Endothelial cell of umbilical vein (primary cell): ENCODE results near the gene BIRC5. TPM values are rescaled to one million over a fixed set of nuclear protein-coding genes. Genes with fewer than 3 reads are reported as not detected.

Experiments
- BruUV-seq: library from RNA; stranded (reverse); fragments of 400-500 nt; replicated peaks from 2 replicates; lab custom pipeline; 2021; lab: Mats Ljungman, UMichigan
- CTCF ChIA-PET: fragments of 300-600, 350-600 bp; sonication (Branson Sonifier 250); formaldehyde crosslinking; loops from one replicate; lab custom pipeline; 2021; ENCODE audit warnings: antibody characterized with exemption, inconsistent platforms; lab: Charles Lee
- POLR2A ChIA-PET: fragments of 300-600, 350-600 bp; sonication (Branson Sonifier 250); formaldehyde crosslinking; loops from one replicate; lab custom pipeline; 2021; ENCODE audit warnings: antibody characterized with exemption, inconsistent platforms; lab: Charles Lee
- DNase-seq: peaks from one replicate; pipeline ENCODE4 v3.0.0-alpha.2; 2011; ENCODE audit warnings: low read depth, low spot score
- FAIRE-seq: peaks from 2 replicates; lab custom pipeline; 2011; peaks lifted over from hg19 to GRCh38; lab: Jason Lieb, UNC
- H2AFZ ChIP-seq: 2 replicates; pipeline ENCODE4 v1.6.0; 2012; ENCODE audit warnings: low read depth, low read length, control low read depth, inconsistent platforms
- H3K27ac ChIP-seq: 2 replicates; pipeline ENCODE4 v1.5.1; 2011; ENCODE audit warnings: low read depth, mild to moderate bottlenecking, control low read depth, low read length, moderate library complexity; ENCODE audit not compliant: insufficient read depth
- H3K27me3 ChIP-seq, 2 experiments: 2 replicates each; pipeline versions ENCODE4 v1.6.0 to v1.6.1; 2011; ENCODE audit warnings: low read length in 2 of 2, mixed read lengths in 1 of 2; ENCODE audit not compliant: control insufficient read depth in 2 of 2, insufficient read depth in 2 of 2
- H3K36me3 ChIP-seq, 2 experiments: 2 replicates in 1 of 2; 3 replicates in 1 of 2; pipeline ENCODE4 v1.5.1; 2011; ENCODE audit warnings: low read length in 2 of 2, mild to moderate bottlenecking in 1 of 2, moderate library complexity in 1 of 2; ENCODE audit not compliant: control insufficient read depth in 2 of 2, insufficient read depth in 2 of 2; ENCODE audit errors: extremely low read depth in 1 of 2
- H3K4me1 ChIP-seq: 3 replicates; pipeline ENCODE4 v1.5.1; 2011; ENCODE audit warnings: mild to moderate bottlenecking, low read length; ENCODE audit not compliant: control insufficient read depth, insufficient read depth; ENCODE audit errors: extremely low read depth
- H3K4me2 ChIP-seq: 2 replicates; pipeline ENCODE4 v1.6.1; 2011; ENCODE audit warnings: low read length, control low read depth, mixed read lengths; ENCODE audit not compliant: insufficient read depth
- H3K4me3 ChIP-seq, 3 experiments: fragments of 200-600 bp in 1 of 3; sonication (generic), shearing (Covaris generic) in 1 of 3; replicated peaks in 1 of 3; 2 replicates each; pipeline ENCODE4 v1.5.1; 2011 to 2016; ENCODE audit warnings: control low read depth in 3 of 3, low read length in 3 of 3, mild to moderate bottlenecking in 2 of 3, inconsistent platforms in 1 of 3, low read depth in 1 of 3, moderate library complexity in 1 of 3; ENCODE audit not compliant: insufficient read depth in 1 of 3
- H3K79me2 ChIP-seq: 2 replicates; pipeline ENCODE4 v1.6.0; 2012; ENCODE audit warnings: low read length, inconsistent platforms; ENCODE audit not compliant: control insufficient read depth, insufficient read depth
- H3K9ac ChIP-seq: replicated peaks from 2 replicates; pipeline ENCODE3; 2011; ENCODE audit warnings: low read length, control low read depth; ENCODE audit not compliant: insufficient read depth; ENCODE audit errors: extremely low read depth
- H3K9me1 ChIP-seq: replicated peaks from 3 replicates; pipeline ENCODE4 v1.6.0; 2011; ENCODE audit warnings: mild to moderate bottlenecking, low read length; ENCODE audit not compliant: control insufficient read depth, insufficient read depth; ENCODE audit errors: extremely low read depth
- H3K9me3 ChIP-seq: replicated peaks from 2 replicates; pipeline ENCODE4 v1.5.1; 2012; ENCODE audit warnings: low read length, inconsistent platforms; ENCODE audit not compliant: control insufficient read depth, insufficient read depth
- H4K20me1 ChIP-seq: replicated peaks from 2 replicates; pipeline ENCODE3; 2011; ENCODE audit warnings: mild to moderate bottlenecking, low read length; ENCODE audit not compliant: control insufficient read depth, insufficient read depth; ENCODE audit errors: extremely low read depth
- GATA2 ChIP-seq: IDR thresholded peaks from 2 replicates; pipeline ENCODE4 v1.7.0; 2011; ENCODE audit warnings: low read depth, mild to moderate bottlenecking, moderate library complexity, mixed read lengths, low read length; ENCODE audit not compliant: insufficient read length, insufficient read depth
- dilution Hi-C: fragments of 300-500 bp; cut with MboI; formaldehyde crosslinking; loops from one replicate; pipeline ENCODE4 v1.15.0; 2019; ENCODE audit warnings: low sequenced_read_pairs; ENCODE audit not compliant: extremely low pct_ligation_motif_present
- intact Hi-C: fragments of 100-400 bp; cut with micrococcal nuclease; formaldehyde crosslinking; loops from one replicate; pipeline ENCODE4 v1.10.0; 2022
- polyA plus RNA-seq, 4 experiments: library from polyadenylated mRNA; depleted of rRNA in 3 of 4; stranded (reverse) in 3 of 4; unstranded in 1 of 4; fragments of >200 nt; gene quantifications; 2 replicates each; pipeline versions ENCODE4 v1.2.1 to v1.2.3, GENCODE V29; 2011 to 2012; ENCODE audit warnings: missing spikeins in 1 of 4
- total RNA-seq: library from RNA; stranded (reverse); gene quantifications from 2 replicates; pipeline ENCODE4 v1.2.3, GENCODE V29; 2021
- TF ChIP-seq, protein P1 (sequence below), 2 donors: IDR thresholded peaks; 1 replicate in 1 of 2; 2 replicates in 1 of 2; pipeline ENCODE4 v1.5.1; 2011; ENCODE audit warnings: low read length in 2 of 2, mild to moderate bottlenecking in 2 of 2, moderate library complexity in 2 of 2, control low read depth in 1 of 2, inconsistent platforms in 1 of 2, low read depth in 1 of 2; ENCODE audit not compliant: insufficient read depth in 1 of 2; ENCODE audit errors: extremely low read depth in 1 of 2

BIRC5 gene
- total and polyA plus RNA-seq, 2 donors (not counting 3 experiments of a cell fraction or from before 2014, with no cell fraction given) = 32.8 to 74.6 TPM

DNA sequence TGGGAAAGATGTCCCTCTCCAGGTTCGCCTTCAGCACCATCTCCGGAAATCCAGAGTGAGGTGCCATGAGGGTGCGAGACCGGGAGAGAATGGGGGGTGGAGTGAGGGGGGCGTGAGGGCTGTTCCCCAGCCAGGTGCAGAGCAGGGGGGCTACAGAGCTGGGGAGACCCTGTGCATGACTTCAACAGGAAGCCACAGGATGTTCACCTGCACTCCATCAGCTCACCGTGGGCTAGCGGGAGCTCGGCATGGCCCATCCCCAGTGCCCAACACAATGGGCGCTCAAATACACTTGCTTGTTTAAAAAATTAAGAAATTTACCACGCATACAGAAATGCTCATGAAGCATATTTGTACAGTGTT, 45.1 kb downstream of the BIRC5 start:
- dilution Hi-C loops = no loop called here
- no peak overlapping the region for H3K27ac ChIP-seq
- H3K4me2 ChIP-seq = no peak overlapping the region
- DNase-seq (no peak), FAIRE-seq (no peak)
- H2AFZ ChIP-seq = no peak overlapping the region
- intact Hi-C loops = loop anchor here (10.0 kb wide), 1 partner anchor 446 kb away; no protein-coding TSS in a partner anchor
- H3K9me3 ChIP-seq = no peaks in the 10 kb centered on the region
- no peak overlapping the region for H3K4me3 ChIP-seq
- ChIA-PET POLR2A (interaction anchor here (0.6 kb wide), 1 partner anchor 32 kb away, joined by 3 read pairs; no protein-coding TSS in a partner anchor), CTCF (interaction anchor here (0.6 to 1.5 kb wide), 3 partner anchors 9 to 1242 kb away, joined by 3 to 7 read pairs (median 4); no protein-coding TSS in a partner anchor)
- no peak overlapping the region for H3K9ac ChIP-seq
- no peaks in the 10 kb centered on the region for H4K20me1 ChIP-seq
- H3K4me1 ChIP-seq = peaks cover 12% of the 10 kb centered on the region
- TF ChIP-seq, protein P1, sequence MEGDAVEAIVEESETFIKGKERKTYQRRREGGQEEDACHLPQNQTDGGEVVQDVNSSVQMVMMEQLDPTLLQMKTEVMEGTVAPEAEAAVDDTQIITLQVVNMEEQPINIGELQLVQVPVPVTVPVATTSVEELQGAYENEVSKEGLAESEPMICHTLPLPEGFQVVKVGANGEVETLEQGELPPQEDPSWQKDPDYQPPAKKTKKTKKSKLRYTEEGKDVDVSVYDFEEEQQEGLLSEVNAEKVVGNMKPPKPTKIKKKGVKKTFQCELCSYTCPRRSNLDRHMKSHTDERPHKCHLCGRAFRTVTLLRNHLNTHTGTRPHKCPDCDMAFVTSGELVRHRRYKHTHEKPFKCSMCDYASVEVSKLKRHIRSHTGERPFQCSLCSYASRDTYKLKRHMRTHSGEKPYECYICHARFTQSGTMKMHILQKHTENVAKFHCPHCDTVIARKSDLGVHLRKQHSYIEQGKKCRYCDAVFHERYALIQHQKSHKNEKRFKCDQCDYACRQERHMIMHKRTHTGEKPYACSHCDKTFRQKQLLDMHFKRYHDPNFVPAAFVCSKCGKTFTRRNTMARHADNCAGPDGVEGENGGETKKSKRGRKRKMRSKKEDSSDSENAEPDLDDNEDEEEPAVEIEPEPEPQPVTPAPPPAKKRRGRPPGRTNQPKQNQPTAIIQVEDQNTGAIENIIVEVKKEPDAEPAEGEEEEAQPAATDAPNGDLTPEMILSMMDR (IDR thresholded peaks at IDR 0.05; ENCODE audit: extremely low read depth in 1 of 2, insufficient read depth in 1 of 2, low read depth in 1 of 2, low read length in 2 of 2) = no peak
- H3K79me2 ChIP-seq = no peaks in the 10 kb centered on the region
- no peaks in the 10 kb centered on the region for H3K27me3 ChIP-seq
- no peaks in the 10 kb centered on the region for H3K36me3 ChIP-seq
- H3K9me1 ChIP-seq = no peaks in the 10 kb centered on the region
- BruUV-seq = no TSS peak

DNA sequence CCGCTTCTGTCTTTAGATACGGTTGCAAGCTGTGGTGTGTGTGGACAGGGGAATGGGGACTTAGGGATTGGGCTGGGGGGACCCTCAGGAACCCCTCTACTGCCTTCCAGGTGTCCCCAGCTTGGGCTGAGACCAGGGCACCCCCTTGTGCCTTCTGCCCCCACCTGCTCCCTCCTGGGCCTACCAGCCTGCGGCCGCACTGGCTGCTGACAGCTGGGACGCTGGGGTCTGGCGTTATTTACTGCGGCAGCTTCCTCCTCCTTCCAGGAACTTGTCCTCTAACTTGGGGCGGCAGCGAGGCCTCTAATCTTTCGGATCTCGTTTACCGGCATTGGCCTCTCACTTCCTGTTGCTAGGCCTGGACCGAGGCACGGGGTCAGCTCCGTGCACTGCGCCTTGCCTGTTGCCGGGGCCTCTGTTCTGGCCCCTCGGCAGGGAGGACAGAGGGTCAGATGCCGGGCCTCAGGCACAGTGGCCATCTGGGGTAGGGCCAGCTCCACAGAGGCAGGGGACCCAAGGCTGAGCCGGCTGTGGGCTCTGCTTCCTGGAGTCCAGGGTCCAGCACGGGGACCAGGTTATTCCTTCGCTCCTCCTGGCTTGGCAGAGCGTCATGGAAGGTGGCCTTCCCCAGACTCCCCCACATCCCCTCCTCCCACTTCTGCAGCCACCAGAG, 49.1 kb downstream of the BIRC5 start:
- Histone ChIP-seq H2AFZ (peak overlapping the region; percentile 80), H3K79me2 (no peaks in the 10 kb centered on the region), H3K9ac (no peak overlapping the region), H3K9me3 (no peaks in the 10 kb centered on the region), H3K27ac (no peak overlapping the region), H4K20me1 (no peaks in the 10 kb centered on the region), H3K27me3 (no peaks in the 10 kb centered on the region), H3K36me3 (no peaks in the 10 kb centered on the region), H3K4me1 (peaks cover 10% of the 10 kb centered on the region), H3K9me1 (no peaks in the 10 kb centered on the region), H3K4me2 (no peak overlapping the region), H3K4me3 (no peak overlapping the region)
- dilution Hi-C loops (no loop called here), intact Hi-C loops (no loop called here)
- TF ChIP-seq, protein P1 (IDR thresholded peaks at IDR 0.05; ENCODE audit: extremely low read depth in 1 of 2, insufficient read depth in 1 of 2, low read depth in 1 of 2, low read length in 2 of 2) = no peak
- TF ChIP-seq GATA2 = peak; percentile 21
- CTCF ChIA-PET = interaction anchor here (1.1 to 1.9 kb wide), 2 partner anchors 13 to 178 kb away, joined by 3 to 23 read pairs; no protein-coding TSS in a partner anchor
- DNase-seq (peak; percentile 40), FAIRE-seq (peak; percentile 68)
- no TSS peak for BruUV-seq
- POLR2A ChIA-PET = no interaction called here
